ENCODE results near the gene DOCK9. TPM values are rescaled to one million over a fixed set of nuclear protein-coding genes. Genes with fewer than 3 reads are reported as not detected.

DOCK9 gene
- total and polyA plus RNA-seq, 8 donors = 98.3 to 158 (median 109) TPM

DNA sequence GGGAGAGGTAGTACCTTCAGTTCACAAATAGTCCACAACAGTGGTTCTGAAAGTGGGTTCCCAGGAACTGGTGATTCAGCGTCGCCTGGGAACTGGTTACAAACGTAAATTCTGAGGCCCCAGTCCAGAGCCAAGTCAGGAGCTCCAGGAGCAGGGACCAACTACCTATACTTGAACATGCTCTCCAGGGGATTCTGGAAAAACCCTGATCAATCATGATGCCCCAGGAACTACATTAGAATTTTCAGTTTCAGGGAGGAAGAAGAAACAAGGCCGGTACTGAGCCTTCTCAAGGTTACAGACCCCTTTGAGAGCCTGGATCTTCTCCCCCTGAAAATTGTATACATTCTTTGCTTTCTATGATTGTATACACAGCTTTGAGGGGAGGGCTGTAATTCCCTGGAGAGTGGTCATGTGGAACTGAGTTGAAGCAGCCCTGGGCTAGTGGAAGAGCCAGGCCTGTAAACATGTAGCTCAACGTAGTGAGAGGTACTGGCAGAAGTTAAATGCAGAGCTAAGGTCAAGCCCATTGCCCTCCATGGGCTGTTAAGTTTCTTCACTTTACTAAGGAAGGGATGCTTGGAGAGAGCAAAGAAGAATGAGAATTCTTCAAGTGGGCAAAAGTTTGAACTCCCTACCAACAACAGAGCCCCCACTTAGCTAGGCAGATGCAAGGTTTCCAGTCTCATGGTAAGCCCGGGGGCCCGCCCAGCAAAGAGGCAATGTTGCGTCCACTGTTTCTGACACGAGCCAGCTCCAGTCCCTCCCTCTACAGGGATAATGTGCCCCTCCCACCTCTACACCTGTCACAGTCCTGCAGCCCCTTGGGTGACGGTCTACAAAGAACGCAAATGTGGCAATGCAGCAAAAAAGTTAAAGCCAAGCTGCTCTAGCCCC lies 17.0 kb downstream of the DOCK9 start:
- DNase-seq = peak in 1 of 4 donors; percentile 28
- H3K9me3 ChIP-seq = no peaks in the 10 kb centered on the region
- ATAC-seq = no peak
- no peaks in the 10 kb centered on the region for H3K27me3 ChIP-seq
- intact Hi-C loops (cut with DNase I) = no loop called here
- peak overlapping the region in 1 of 2 donors; percentile 38 for H3K27ac ChIP-seq
- no peak overlapping the region for H3K4me3 ChIP-seq
- TF ChIP-seq, protein P1, sequence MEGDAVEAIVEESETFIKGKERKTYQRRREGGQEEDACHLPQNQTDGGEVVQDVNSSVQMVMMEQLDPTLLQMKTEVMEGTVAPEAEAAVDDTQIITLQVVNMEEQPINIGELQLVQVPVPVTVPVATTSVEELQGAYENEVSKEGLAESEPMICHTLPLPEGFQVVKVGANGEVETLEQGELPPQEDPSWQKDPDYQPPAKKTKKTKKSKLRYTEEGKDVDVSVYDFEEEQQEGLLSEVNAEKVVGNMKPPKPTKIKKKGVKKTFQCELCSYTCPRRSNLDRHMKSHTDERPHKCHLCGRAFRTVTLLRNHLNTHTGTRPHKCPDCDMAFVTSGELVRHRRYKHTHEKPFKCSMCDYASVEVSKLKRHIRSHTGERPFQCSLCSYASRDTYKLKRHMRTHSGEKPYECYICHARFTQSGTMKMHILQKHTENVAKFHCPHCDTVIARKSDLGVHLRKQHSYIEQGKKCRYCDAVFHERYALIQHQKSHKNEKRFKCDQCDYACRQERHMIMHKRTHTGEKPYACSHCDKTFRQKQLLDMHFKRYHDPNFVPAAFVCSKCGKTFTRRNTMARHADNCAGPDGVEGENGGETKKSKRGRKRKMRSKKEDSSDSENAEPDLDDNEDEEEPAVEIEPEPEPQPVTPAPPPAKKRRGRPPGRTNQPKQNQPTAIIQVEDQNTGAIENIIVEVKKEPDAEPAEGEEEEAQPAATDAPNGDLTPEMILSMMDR (IDR thresholded peaks at IDR 0.05) = no peak
- H3K4me1 ChIP-seq = peaks cover 0 to 29% of the 10 kb centered on the region in 2 donors
- no peaks in the 10 kb centered on the region for H3K36me3 ChIP-seq

DNA sequence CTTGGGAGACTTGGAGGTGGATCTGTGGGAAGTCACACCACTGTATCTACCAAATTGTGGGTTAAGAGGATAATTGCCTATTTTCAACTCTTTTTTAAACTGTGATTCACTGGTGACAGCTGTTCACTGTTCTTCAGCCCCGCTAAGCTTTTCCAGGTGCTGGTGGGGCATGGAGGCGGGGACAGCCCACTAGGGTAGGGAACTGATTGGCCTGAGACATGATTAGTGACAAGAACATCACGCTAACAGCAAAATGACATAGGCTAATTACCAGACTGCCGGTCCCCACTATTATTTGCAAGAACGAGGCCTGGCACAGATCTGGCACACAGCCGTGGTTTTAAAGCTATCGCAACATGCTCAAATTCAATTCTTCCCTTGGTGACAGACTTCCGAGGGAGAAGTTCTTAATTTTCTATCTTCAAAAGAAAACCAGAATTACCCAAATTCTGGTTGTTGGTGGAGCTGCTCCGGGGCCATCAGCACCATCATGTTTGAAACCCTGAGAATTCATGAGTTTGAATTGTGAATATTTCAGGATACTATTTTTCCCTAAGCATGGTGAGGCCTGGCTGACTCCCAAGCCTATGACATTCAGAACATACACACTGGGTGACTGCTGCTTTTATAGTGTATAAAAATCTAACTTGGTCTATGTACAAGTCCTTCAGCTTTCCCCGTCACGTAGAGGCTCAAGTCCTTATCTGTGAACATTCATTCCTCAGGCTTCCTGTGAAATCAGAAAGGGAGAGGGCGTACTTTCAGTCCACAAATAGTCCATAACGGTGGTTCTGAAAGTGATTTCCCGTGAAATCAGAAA lies 17.9 kb downstream of the DOCK9 start:
- intact Hi-C loops (cut with DNase I) = no loop called here
- peak; percentile 10 for ATAC-seq
- Histone ChIP-seq H3K9me3 (no peaks in the 10 kb centered on the region), H3K4me1 (peaks cover 0 to 25% of the 10 kb centered on the region in 2 donors), H3K27ac (peak overlapping the region in 1 of 2 donors; percentile 38), H3K4me3 (no peak overlapping the region), H3K27me3 (no peaks in the 10 kb centered on the region), H3K36me3 (no peaks in the 10 kb centered on the region)
- TF ChIP-seq, protein P1 (IDR thresholded peaks at IDR 0.05) = no peak
- DNase-seq = no peak

DNA sequence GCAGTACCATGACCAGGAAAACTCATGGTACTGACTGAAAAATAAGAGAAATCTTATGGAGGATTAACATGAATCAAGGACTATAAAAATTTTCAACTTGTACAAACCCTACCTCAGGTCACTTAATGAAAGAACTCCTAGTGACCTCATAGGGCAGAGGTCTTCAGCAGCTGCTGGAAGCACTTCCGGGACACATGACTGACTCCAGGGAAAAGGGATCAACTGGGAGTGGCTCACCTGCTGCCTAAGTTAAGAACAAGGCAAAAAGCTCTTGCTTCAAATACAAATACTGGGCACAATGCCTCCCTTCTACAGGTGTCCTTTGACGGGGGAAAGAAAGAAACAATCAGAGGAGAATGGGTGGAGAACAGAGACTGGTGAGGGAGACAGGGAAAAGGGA lies 18.6 kb downstream of the DOCK9 start:
- Histone ChIP-seq H3K27ac (peak overlapping the region in 1 of 2 donors; percentile 25), H3K27me3 (no peaks in the 10 kb centered on the region), H3K9me3 (no peaks in the 10 kb centered on the region), H3K36me3 (no peaks in the 10 kb centered on the region), H3K4me1 (peaks cover 0 to 18% of the 10 kb centered on the region in 2 donors), H3K4me3 (no peak overlapping the region)
- no peak for ATAC-seq
- no peak for DNase-seq
- TF ChIP-seq, protein P1 (IDR thresholded peaks at IDR 0.05) = no peak
- intact Hi-C loops (cut with DNase I) = no loop called here

DNA sequence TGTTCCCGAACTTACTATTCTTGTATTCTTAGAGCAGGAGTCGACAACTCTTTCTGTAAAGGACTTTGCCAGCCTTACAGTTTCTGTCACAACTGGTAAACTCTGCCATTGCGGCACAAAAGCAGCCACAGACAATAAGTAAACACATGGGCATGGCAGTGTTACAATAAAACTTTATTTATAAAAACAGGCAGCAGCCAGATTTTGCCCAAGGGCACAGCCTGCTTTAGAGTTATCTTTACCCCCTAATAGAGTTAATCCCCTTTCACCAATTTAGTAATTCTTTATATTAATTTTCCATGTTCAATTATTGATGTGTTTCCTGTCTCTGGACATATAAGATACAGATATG lies 19.4 kb downstream of the DOCK9 start:
- ATAC-seq (no peak), DNase-seq (no peak)
- no peak overlapping the region for H3K27ac ChIP-seq
- H3K9me3 ChIP-seq = no peaks in the 10 kb centered on the region
- H3K36me3 ChIP-seq = no peaks in the 10 kb centered on the region
- H3K4me3 ChIP-seq = no peak overlapping the region
- intact Hi-C loops (cut with DNase I) = no loop called here
- peaks cover 0 to 15% of the 10 kb centered on the region in 2 donors for H3K4me1 ChIP-seq
- H3K27me3 ChIP-seq = no peaks in the 10 kb centered on the region
- TF ChIP-seq, protein P1 (IDR thresholded peaks at IDR 0.05) = no peak
